B cell (primary cell): ENCODE results near the gene CLDN6. TPM values are rescaled to one million over a fixed set of nuclear protein-coding genes. Genes with fewer than 3 reads are reported as not detected.

Experiments used
- ATAC-seq: fragments of 200-7000 bp; cut with Tn5 transposase; one replicate; pipeline ENCODE4 v1.10.0; 2021; ENCODE audit warnings: low read depth, mild to moderate bottlenecking, moderate number of reproducible peaks, moderate library complexity
- CTCF ChIA-PET: fragments of 350-600 bp; sonication (Branson Sonifier 250); formaldehyde crosslinking; loops from one replicate; lab custom pipeline; 2021; ENCODE audit warnings: antibody characterized with exemption, inconsistent platforms; lab: Charles Lee
- POLR2A ChIA-PET: fragments of 350-600 bp; sonication (Branson Sonifier 250); formaldehyde crosslinking; loops from one replicate; lab custom pipeline; 2021; ENCODE audit warnings: antibody characterized with exemption; lab: Charles Lee
- DNase-seq: peaks from one replicate; pipeline ENCODE4 v3.0.0; 2013
- H2AFZ ChIP-seq: 2 replicates; pipeline ENCODE4 v1.6.1; 2012; ENCODE audit warnings: mild to moderate bottlenecking, low read depth, low read length; ENCODE audit not compliant: insufficient read depth, poor library complexity, severe bottlenecking
- H3K27ac ChIP-seq, 2 donors: 1 replicate in 1 of 2; 2 replicates in 1 of 2; pipeline ENCODE4 v1.5.1; 2012 to 2013; ENCODE audit warnings: low read length in 2 of 2, mild to moderate bottlenecking in 2 of 2, moderate library complexity in 1 of 2
- H3K27me3 ChIP-seq, 4 experiments: fragments of 200-600 bp in 1 of 4; sonication (generic) in 1 of 4; replicated peaks in 1 of 4; 1 replicate in 2 of 4; 2 replicates in 2 of 4; pipeline versions ENCODE4 v1.6.1 to v1.7.0; 2013 to 2016; ENCODE audit warnings: low read length in 3 of 4, mild to moderate bottlenecking in 2 of 4, mixed read lengths in 1 of 4, moderate library complexity in 1 of 4; ENCODE audit not compliant: insufficient read depth in 4 of 4, control insufficient read depth in 3 of 4; ENCODE audit errors: control extremely low read depth in 1 of 4
- H3K36me3 ChIP-seq, 2 experiments: replicated peaks in 1 of 2; 1 replicate in 1 of 2; 2 replicates in 1 of 2; pipeline versions ENCODE4 v1.6.1 to v1.7.1; 2013; ENCODE audit warnings: low read length in 1 of 2; ENCODE audit not compliant: insufficient read depth in 2 of 2, control insufficient read depth in 1 of 2; ENCODE audit errors: control extremely low read depth in 1 of 2, extremely low read depth in 1 of 2
- H3K4me1 ChIP-seq, 2 donors: fragments of 200-600 bp in 1 of 2; sonication (generic) in 1 of 2; 1 replicate in 1 of 2; 2 replicates in 1 of 2; pipeline versions ENCODE4 v1.5.1 to v1.6.1; 2013 to 2017; ENCODE audit warnings: low read length in 2 of 2; ENCODE audit not compliant: control insufficient read depth in 2 of 2, insufficient read depth in 2 of 2
- H3K4me2 ChIP-seq: replicated peaks from 2 replicates; pipeline ENCODE3; 2012; ENCODE audit warnings: mild to moderate bottlenecking, low read depth, low read length; ENCODE audit not compliant: poor library complexity, severe bottlenecking
- H3K4me3 ChIP-seq, 5 experiments: fragments of 200-600 bp in 1 of 5; sonication (generic) in 1 of 5; 1 replicate in 3 of 5; 2 replicates in 2 of 5; pipeline versions ENCODE4 v1.5.1 to v1.7.0; 2011 to 2016; ENCODE audit warnings: low read length in 4 of 5, mild to moderate bottlenecking in 4 of 5, low read depth in 2 of 5, control low read depth in 1 of 5, moderate library complexity in 1 of 5; ENCODE audit not compliant: insufficient read depth in 1 of 5; ENCODE audit errors: control extremely low read depth in 1 of 5, extremely low read depth in 1 of 5
- H3K79me2 ChIP-seq: fragments of 200-600 bp; sonication (generic); one replicate; pipeline ENCODE4 v1.6.0; 2016; ENCODE audit warnings: low read length; ENCODE audit not compliant: control insufficient read depth, insufficient read depth
- H3K9ac ChIP-seq: fragments of 200-600 bp; sonication (generic); 2 replicates; pipeline ENCODE4 v1.6.1; 2017; ENCODE audit warnings: mild to moderate bottlenecking, low read length, moderate library complexity
- H3K9me3 ChIP-seq, 3 donors: one replicate each; pipeline versions ENCODE4 v1.6.1 to v1.7.1; 2013; ENCODE audit warnings: low read length in 2 of 3; ENCODE audit not compliant: control insufficient read depth in 2 of 3, insufficient read depth in 1 of 3; ENCODE audit errors: control extremely low read depth in 1 of 3
- H4K20me1 ChIP-seq: 2 replicates; pipeline ENCODE4 v1.6.0; 2012; ENCODE audit warnings: mild to moderate bottlenecking, low read length; ENCODE audit not compliant: insufficient read depth, control insufficient read depth, poor library complexity, severe bottlenecking
- H3K27ac Mint-ChIP-seq: one replicate; pipeline ENCODE4 v1.8.0; 2021; ENCODE audit warnings: mixed read lengths
- H3K27me3 Mint-ChIP-seq: one replicate; pipeline ENCODE4 v1.8.0; 2021; ENCODE audit warnings: mixed read lengths
- H3K4me1 Mint-ChIP-seq: one replicate; pipeline ENCODE4 v1.8.0; 2021; ENCODE audit warnings: mixed read lengths
- H3K4me3 Mint-ChIP-seq: one replicate; pipeline ENCODE4 v1.8.0; 2021; ENCODE audit warnings: mixed read lengths
- H3K9me3 Mint-ChIP-seq: one replicate; pipeline ENCODE4 v1.8.0; 2022; ENCODE audit warnings: mixed read lengths; ENCODE audit not compliant: insufficient read depth
- CTCF ChIP-seq: fragments of 200-600 bp; IDR thresholded peaks from one replicate; pipeline ENCODE4 v1.8.0; 2022; ENCODE audit warnings: antibody characterized with exemption, mild to moderate bottlenecking
- EZH2 ChIP-seq: IDR thresholded peaks from 2 replicates; pipeline ENCODE4 v1.6.1; 2012; ENCODE audit warnings: borderline replicate concordance, low read depth, mild to moderate bottlenecking, moderate library complexity, low read length; ENCODE audit not compliant: insufficient read depth, poor library complexity, severe bottlenecking
- WGBS: methylation state at CpG from one replicate; pipeline ENCODE4 v1.1.5; 2013; ENCODE audit warnings: missing lambda C conversion rate; ENCODE audit not compliant: insufficient coverage; 5-methylcytosine and 5-hydroxymethylcytosine counted together
- intact Hi-C: fragments of 100-400 bp; cut with micrococcal nuclease; formaldehyde crosslinking; loops from one replicate; pipeline ENCODE4 v1.10.0; 2022
- polyA plus RNA-seq: library from polyadenylated mRNA; depleted of rRNA; stranded (reverse); fragments of >200 nt; gene quantifications from 2 replicates; pipeline ENCODE4 v1.2.3, GENCODE V29; 2012
- total RNA-seq, 2 donors: library from RNA; stranded (reverse); fragments of 120-200 nt in 1 of 2; gene quantifications; 1 replicate in 1 of 2; 2 replicates in 1 of 2; pipeline versions ENCODE4 v1.2.3 to v1.2.4, GENCODE V29; 2013 to 2022

Gene CLDN6
- total and polyA plus RNA-seq, 2 donors (not counting 1 experiment from before 2014, with no cell fraction given) = not detected

GRCh38 chr16:3026003-3026378 lies 8.0 kb upstream of the CLDN6 start:
- H3K4me1 ChIP-seq = peaks cover 51 to 58% of the 10 kb centered on the region in 2 donors
- 98% methylated on average over 8 of the region's 8 CpGs for WGBS
- Mint-ChIP-seq H3K27ac (no peak overlapping the region), H3K27me3 (peaks cover 13% of the 10 kb centered on the region), H3K4me3 (no peak overlapping the region), H3K9me3 (no peaks in the 10 kb centered on the region), H3K4me1 (peaks cover 48% of the 10 kb centered on the region)
- intact Hi-C loops = loop anchor here (10.0 kb wide), 2 partner anchors 259 to 1721 kb away; partner anchors contain the start of genes UBE2I and ZNF263
- peaks cover 40% of the 10 kb centered on the region for H4K20me1 ChIP-seq
- peaks cover 15% of the 10 kb centered on the region for H3K79me2 ChIP-seq
- ChIA-PET POLR2A (interaction anchor here (0.5 kb wide), 1 partner anchor 594 kb away, joined by 3 read pairs; no protein-coding TSS in a partner anchor), CTCF (interaction anchor here (6.7 kb wide), 1 partner anchor 22 kb away, joined by 213 read pairs; no protein-coding TSS in a partner anchor)
- DNase-seq = no peak
- H3K9me3 ChIP-seq = peaks cover 0 to 13% (median 0%) of the 10 kb centered on the region in 3 donors
- no peak for ATAC-seq
- H3K4me2 ChIP-seq = no peak overlapping the region
- H3K9ac ChIP-seq = no peak overlapping the region
- TF ChIP-seq CTCF (no peak), EZH2 (no peak)
- no peak overlapping the region for H3K4me3 ChIP-seq
- no peak overlapping the region for H2AFZ ChIP-seq
- peaks cover 0 to 18% of the 10 kb centered on the region in 2 experiments for H3K36me3 ChIP-seq
- H3K27me3 ChIP-seq = peaks cover 0 to 26% (median 16%) of the 10 kb centered on the region in 4 experiments
- H3K27ac ChIP-seq = no peak overlapping the region
